CD4-positive, alpha-beta T cell treated with Interleukin-15 for 1 hour (primary cell): ENCODE data around the gene ARSG.
"Not testable (repeated sequence)": the region's sequence is repeated elsewhere in the genome, so short reads cannot be mapped to it uniquely, and the experiment has no call there.

Experiments used
- DNase-seq: peaks from one replicate; pipeline ENCODE4 v3.0.0-alpha.2; 2020

ARSG gene

GRCh38 chr17:68290955-68291835 is at the start of gene ARSG, which contains the start of gene SLC16A6:
TSS of gene ARSG (plus strand) at chr17:68291495. CDS start at chr17:68307494, 15,999 bp downstream.
TSS of gene SLC16A6 (minus strand) at chr17:68291127. CDS start at chr17:68278320, 12,807 bp downstream.
- DNase-seq, result peak; percentile 86

- no peak for DNase-seq
These were observed 44.8 kb upstream of the ARSG start for GRCh38 chr17:68246271-68247028.

- DNase-seq, result peak; percentile 95
These were observed 43.7 kb upstream of the ARSG start, which contains the start of gene AMZ2 for GRCh38 chr17:68247445-68248198. TSS of gene AMZ2 (plus strand) at chr17:68248043. CDS start at chr17:68250188, 2,145 bp downstream.

GRCh38 chr17:68248199-68248825 is 43.0 kb upstream of the ARSG start:
- peak; percentile 82 for DNase-seq

GRCh38 chr17:68248891-68249290 is 42.4 kb upstream of the ARSG start:
- no peak for DNase-seq

- peak; percentile 36 for DNase-seq
These were observed 41.9 kb upstream of the ARSG start for GRCh38 chr17:68249354-68249765.

- peak; percentile 37 for DNase-seq
These were observed 37.9 kb upstream of the ARSG start for GRCh38 chr17:68253426-68253825.

GRCh38 chr17:68255151-68255550 is 36.1 kb upstream of the ARSG start:
- no peak for DNase-seq

GRCh38 chr17:68255731-68256538 is 35.4 kb upstream of the ARSG start:
- peak; percentile 27 for DNase-seq

- DNase-seq, result not testable (repeated sequence)
These were observed 34.6 kb upstream of the ARSG start for GRCh38 chr17:68256701-68257100.

GRCh38 chr17:68257934-68258333 is 33.4 kb upstream of the ARSG start:
- no peak for DNase-seq

GRCh38 chr17:68258890-68259647 is 32.2 kb upstream of the ARSG start:
- peak; percentile 89 for DNase-seq

- DNase-seq, result not testable (repeated sequence)
These were observed 31.7 kb upstream of the ARSG start for GRCh38 chr17:68259648-68259951.

- DNase-seq, result no peak
These were observed 31.1 kb upstream of the ARSG start for GRCh38 chr17:68260051-68260762.

GRCh38 chr17:68262467-68262866 is 28.8 kb upstream of the ARSG start:
- DNase-seq, result not testable (repeated sequence)

GRCh38 chr17:68263101-68263681 is 28.1 kb upstream of the ARSG start:
- DNase-seq, result not testable (repeated sequence)

- not testable (repeated sequence) for DNase-seq
These were observed 25.5 kb upstream of the ARSG start for GRCh38 chr17:68265833-68266232.

GRCh38 chr17:68273722-68274121 is 17.6 kb upstream of the ARSG start:
- no peak for DNase-seq

- DNase-seq, result not testable (repeated sequence)
These were observed 15.0 kb upstream of the ARSG start for GRCh38 chr17:68276339-68276738.

- no peak for DNase-seq
These were observed 13.5 kb upstream of the ARSG start for GRCh38 chr17:68277807-68278206.
